BE2C (cell line): ENCODE results near the gene INSRR.

ENCODE experiments used
- DNase-seq: peaks from one replicate; pipeline ENCODE4 v3.0.0-alpha.2; 2020
- H3K27me3 ChIP-seq: fragments of 250-450 bp; sonication (Bioruptor Pico); 2 replicates; pipeline ENCODE4 v1.5.1; 2020; ENCODE audit warnings: mild to moderate bottlenecking
- H3K36me3 ChIP-seq: fragments of 250-450 bp; sonication (Bioruptor Pico); 2 replicates; pipeline ENCODE4 v1.5.1; 2020; ENCODE audit warnings: mild to moderate bottlenecking
- H3K4me1 ChIP-seq: fragments of 250-450 bp; sonication (Bioruptor Pico); 2 replicates; pipeline ENCODE4 v1.5.1; 2020
- H3K4me3 ChIP-seq: 2 replicates; pipeline ENCODE4 v1.5.1; 2011; ENCODE audit warnings: low read depth, low read length
- H3K9me3 ChIP-seq: fragments of 250-450 bp; sonication (Bioruptor Pico); 2 replicates; pipeline ENCODE4 v1.5.1; 2020
- TF ChIP-seq, protein P1 (sequence below): IDR thresholded peaks from 2 replicates; pipeline ENCODE4 v1.5.1; 2012; ENCODE audit warnings: mild to moderate bottlenecking, low read depth, low read length

The INSRR gene

DNA sequence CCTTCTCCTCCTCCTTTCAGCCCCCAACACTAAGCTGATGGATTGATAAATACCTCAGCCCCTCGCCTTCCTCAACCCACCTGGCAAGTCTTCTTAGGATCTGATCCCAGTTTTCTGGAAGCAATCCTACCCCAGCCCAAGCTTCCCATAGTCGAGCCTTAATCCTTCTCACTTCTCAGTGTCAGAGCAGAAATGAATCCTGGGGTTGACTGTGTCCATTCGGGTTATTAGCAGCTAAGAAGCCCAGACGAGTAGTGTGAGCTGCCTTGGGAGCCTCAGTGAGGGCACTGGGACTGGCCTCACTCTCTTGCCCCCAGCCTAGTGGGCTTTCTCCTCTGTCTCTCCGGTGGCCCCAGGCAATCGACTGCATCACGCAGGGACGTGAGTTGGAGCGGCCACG, 22.2 kb upstream of the INSRR start:
- H3K4me3 ChIP-seq: no peak overlapping the region
- H3K9me3 ChIP-seq: no peaks in the 10 kb centered on the region
- H3K36me3 ChIP-seq: peaks cover 6% of the 10 kb centered on the region; the same call in 1 of the 2 replicates
- TF ChIP-seq, protein P1, sequence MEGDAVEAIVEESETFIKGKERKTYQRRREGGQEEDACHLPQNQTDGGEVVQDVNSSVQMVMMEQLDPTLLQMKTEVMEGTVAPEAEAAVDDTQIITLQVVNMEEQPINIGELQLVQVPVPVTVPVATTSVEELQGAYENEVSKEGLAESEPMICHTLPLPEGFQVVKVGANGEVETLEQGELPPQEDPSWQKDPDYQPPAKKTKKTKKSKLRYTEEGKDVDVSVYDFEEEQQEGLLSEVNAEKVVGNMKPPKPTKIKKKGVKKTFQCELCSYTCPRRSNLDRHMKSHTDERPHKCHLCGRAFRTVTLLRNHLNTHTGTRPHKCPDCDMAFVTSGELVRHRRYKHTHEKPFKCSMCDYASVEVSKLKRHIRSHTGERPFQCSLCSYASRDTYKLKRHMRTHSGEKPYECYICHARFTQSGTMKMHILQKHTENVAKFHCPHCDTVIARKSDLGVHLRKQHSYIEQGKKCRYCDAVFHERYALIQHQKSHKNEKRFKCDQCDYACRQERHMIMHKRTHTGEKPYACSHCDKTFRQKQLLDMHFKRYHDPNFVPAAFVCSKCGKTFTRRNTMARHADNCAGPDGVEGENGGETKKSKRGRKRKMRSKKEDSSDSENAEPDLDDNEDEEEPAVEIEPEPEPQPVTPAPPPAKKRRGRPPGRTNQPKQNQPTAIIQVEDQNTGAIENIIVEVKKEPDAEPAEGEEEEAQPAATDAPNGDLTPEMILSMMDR: no peak
- no peaks in the 10 kb centered on the region for H3K27me3 ChIP-seq
- no peak for DNase-seq
- peaks cover 53% of the 10 kb centered on the region for H3K4me1 ChIP-seq

DNA sequence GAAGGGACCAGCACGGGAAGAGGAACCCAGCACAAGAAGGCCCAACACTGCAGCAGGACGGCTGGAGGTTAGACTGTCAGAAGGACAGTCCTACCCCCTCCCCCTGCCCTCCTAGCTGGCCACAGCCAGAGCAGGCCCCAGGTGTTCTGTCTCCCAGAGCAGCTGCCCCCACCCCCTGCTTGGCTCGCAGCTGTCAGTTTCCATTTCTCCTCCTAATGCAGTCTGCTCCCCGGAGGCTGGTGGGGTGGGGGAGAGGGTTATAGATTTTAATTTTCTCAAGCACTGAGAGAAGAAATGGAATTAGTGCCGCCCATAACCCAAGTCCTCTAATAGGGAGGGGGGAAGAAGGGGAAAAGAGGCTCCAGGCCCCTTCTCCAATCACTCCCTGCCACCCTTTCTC, 21.6 kb upstream of the INSRR start:
- H3K4me3 ChIP-seq: no peak overlapping the region
- peaks cover 6% of the 10 kb centered on the region; the same call in 1 of the 2 replicates for H3K36me3 ChIP-seq
- no peak for DNase-seq
- no peaks in the 10 kb centered on the region for H3K27me3 ChIP-seq
- H3K9me3 ChIP-seq: no peaks in the 10 kb centered on the region
- TF ChIP-seq, protein P1: no peak
- peaks cover 55% of the 10 kb centered on the region for H3K4me1 ChIP-seq

DNA sequence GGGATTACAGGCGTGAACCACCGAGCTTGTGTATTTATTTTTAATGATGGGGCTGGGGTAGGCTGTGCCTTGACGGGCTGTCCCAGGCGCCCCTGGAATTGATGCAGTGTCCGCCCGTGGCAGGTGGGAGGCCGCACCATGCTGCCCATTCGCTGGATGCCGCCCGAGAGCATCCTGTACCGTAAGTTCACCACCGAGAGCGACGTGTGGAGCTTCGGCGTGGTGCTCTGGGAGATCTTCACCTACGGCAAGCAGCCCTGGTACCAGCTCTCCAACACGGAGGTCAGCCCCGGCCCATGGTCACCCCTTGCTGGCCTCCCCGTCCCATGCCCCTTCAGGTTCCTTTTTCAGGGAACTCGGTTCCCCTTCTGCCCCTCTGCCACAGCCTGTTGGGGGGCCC, 21.0 kb upstream of the INSRR start:
- no peak for DNase-seq
- no peaks in the 10 kb centered on the region for H3K9me3 ChIP-seq
- H3K4me1 ChIP-seq: peaks cover 55% of the 10 kb centered on the region
- no peak overlapping the region for H3K4me3 ChIP-seq
- peaks cover 6% of the 10 kb centered on the region for H3K36me3 ChIP-seq
- H3K27me3 ChIP-seq: no peaks in the 10 kb centered on the region
- TF ChIP-seq, protein P1: no peak

DNA sequence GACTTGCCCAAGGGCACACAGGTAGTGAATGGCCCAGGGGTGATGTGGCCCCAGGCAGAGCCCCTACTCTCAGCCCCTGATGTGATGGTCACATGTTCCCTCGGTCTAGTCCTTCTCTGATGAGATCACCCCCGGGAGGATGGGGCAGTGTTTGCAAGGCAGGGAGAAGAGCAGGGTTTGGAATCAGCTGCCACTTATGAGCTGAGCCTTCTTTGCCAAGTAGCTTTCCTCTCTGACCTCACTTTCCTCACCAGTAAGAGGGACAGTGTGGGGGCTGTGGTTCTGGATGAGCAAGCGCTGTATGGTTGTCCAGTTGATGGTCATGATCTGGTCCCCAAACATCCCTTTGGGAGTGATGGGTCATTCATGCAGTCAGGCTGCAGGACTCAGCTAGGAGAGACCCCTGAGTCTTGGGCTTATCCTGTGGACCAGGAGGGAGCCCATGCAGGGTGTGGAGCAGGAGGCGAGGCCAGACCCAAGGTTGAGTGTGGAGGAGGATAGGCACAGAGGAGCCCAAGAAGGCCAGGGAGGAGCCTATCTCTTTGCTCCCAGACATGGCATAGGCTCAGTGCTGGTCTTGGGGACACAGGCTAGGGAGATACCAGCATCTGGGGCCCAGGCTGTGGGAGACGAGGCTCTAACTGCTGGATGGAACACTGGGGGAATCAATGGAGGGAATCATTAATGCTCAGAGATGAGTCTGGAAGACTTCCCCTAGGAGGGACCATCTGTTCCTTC, 18.7 kb upstream of the INSRR start:
- TF ChIP-seq, protein P1: no peak
- Histone ChIP-seq H3K36me3 (peaks cover 6% of the 10 kb centered on the region), H3K4me1 (peaks cover 40% of the 10 kb centered on the region), H3K9me3 (no peaks in the 10 kb centered on the region), H3K4me3 (no peak overlapping the region), H3K27me3 (no peaks in the 10 kb centered on the region)
- DNase-seq: no peak

DNA sequence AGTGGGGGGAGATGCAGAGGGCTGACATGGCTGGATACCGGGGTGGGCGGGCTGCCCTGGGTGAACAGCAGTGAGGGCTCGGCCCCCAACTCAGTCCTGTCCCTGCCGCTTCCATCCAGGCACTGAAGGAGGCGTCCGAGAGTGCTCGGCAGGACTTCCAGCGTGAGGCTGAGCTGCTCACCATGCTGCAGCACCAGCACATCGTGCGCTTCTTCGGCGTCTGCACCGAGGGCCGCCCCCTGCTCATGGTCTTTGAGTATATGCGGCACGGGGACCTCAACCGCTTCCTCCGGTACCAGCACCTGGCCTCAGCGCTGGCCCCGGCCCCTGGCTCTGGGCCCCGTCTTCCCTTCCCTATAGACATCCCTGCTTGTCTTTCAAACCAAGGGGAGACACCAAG, 17.4 kb upstream of the INSRR start:
- Histone ChIP-seq H3K9me3 (no peaks in the 10 kb centered on the region), H3K4me1 (peaks cover 27% of the 10 kb centered on the region), H3K4me3 (no peak overlapping the region), H3K36me3 (peaks cover 6% of the 10 kb centered on the region), H3K27me3 (no peaks in the 10 kb centered on the region)
- TF ChIP-seq, protein P1: no peak
- DNase-seq: no peak

DNA sequence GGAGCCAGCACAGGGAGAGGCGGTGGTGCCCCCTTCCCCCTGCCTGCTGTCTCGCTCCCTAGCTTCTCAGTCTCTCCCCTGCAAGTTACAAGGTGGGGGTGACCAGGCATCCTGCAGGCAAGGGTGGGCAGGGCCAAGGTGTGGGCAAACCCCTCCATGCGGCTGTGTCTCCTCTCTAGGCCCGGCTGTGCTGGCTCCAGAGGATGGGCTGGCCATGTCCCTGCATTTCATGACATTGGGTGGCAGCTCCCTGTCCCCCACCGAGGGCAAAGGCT, 16.4 kb upstream of the INSRR start:
- peaks cover 25% of the 10 kb centered on the region for H3K4me1 ChIP-seq
- DNase-seq: no peak
- TF ChIP-seq, protein P1: no peak
- peak overlapping the region; percentile 31; the same call in 1 of the 2 replicates for H3K4me3 ChIP-seq
- no peaks in the 10 kb centered on the region for H3K9me3 ChIP-seq
- no peaks in the 10 kb centered on the region for H3K27me3 ChIP-seq
- peaks cover 6% of the 10 kb centered on the region for H3K36me3 ChIP-seq
